Endometrial microvascular endothelial cells (primary cell): ENCODE measurements around the gene DEGS1. TPM values are rescaled to one million over a fixed set of nuclear protein-coding genes. Genes with fewer than 3 reads are reported as not detected.

Experiments
- total RNA-seq: library from RNA; depleted of rRNA; stranded (reverse); fragments of >200 nt; gene quantifications from one replicate; pipeline ENCODE4 v1.2.3, GENCODE V29; 2015; ENCODE audit errors: inconsistent ontology term

DEGS1 gene
- total RNA-seq, 1 donor from 2014 or later: 190 TPM

Other genes with a start within 250 kb of the DEGS1 start
- 40.0 TPM for gene FBXO28, start 69.1 kb upstream of the DEGS1 start, total RNA-seq
- gene NVL, start 146.9 kb downstream of the DEGS1 start, total RNA-seq: 33.8 TPM
- 53.8 TPM for gene CNIH4, start 173.6 kb downstream of the DEGS1 start, total RNA-seq